IPS-20b (cell line): ENCODE results near the gene COL6A3.

Source experiments
- H3K27ac ChIP-seq: one replicate; pipeline ENCODE4 v1.5.1; 2013; ENCODE audit warnings: low read length
- H3K27me3 ChIP-seq: 2 replicates; pipeline ENCODE4 v1.6.1; 2013; ENCODE audit warnings: mild to moderate bottlenecking, low read length, inconsistent platforms; ENCODE audit not compliant: insufficient read depth
- H3K36me3 ChIP-seq: 2 replicates; pipeline ENCODE4 v1.6.1; 2013; ENCODE audit warnings: low read depth, mild to moderate bottlenecking, inconsistent platforms, low read length, moderate library complexity; ENCODE audit not compliant: insufficient read depth
- H3K4me1 ChIP-seq: 2 replicates; pipeline ENCODE4 v1.6.1; 2013; ENCODE audit warnings: mild to moderate bottlenecking, control low read depth, inconsistent platforms, low read length, moderate library complexity; ENCODE audit not compliant: insufficient read depth
- H3K4me3 ChIP-seq: 2 replicates; pipeline ENCODE4 v1.5.1; 2013; ENCODE audit warnings: mild to moderate bottlenecking, low read length, inconsistent platforms
- H3K9ac ChIP-seq: 2 replicates; pipeline ENCODE4 v1.6.1; 2013; ENCODE audit warnings: low read depth, mild to moderate bottlenecking, inconsistent platforms, low read length, moderate library complexity
- H3K9me3 ChIP-seq: 2 replicates; pipeline ENCODE4 v1.6.1; 2013; ENCODE audit warnings: mild to moderate bottlenecking, low read depth, low read length, inconsistent platforms; ENCODE audit not compliant: insufficient read depth

COL6A3 gene

GRCh38 chr2:237413777-237414661 is at the start of gene COL6A3:
Gene COL6A3 (minus strand): TSS chr2:237414164. CDS start chr2:237396817, 17,347 bp downstream.
- Histone ChIP-seq H3K27ac (no peak within 1 kb of the TSS), H3K27me3 (peaks cover 9% of the 10 kb centered on the region; the same call in 1 of the 2 replicates), H3K9ac (no peak within 1 kb of the TSS), H3K9me3 (no peaks in the 10 kb centered on the region), H3K4me3 (no peak within 1 kb of the TSS), H3K4me1 (no peaks in the 10 kb centered on the region; the same call in 1 of the 2 replicates), H3K36me3 (no peaks in the 10 kb centered on the region)

- Histone ChIP-seq H3K4me3 (no peak overlapping the region), H3K36me3 (no peaks in the 10 kb centered on the region), H3K9me3 (no peaks in the 10 kb centered on the region), H3K27ac (no peak overlapping the region), H3K27me3 (no peaks in the 10 kb centered on the region; the same call in 1 of the 2 replicates), H3K9ac (no peak overlapping the region), H3K4me1 (no peaks in the 10 kb centered on the region)
Observed at GRCh38 chr2:237459741-237460174, 45.8 kb upstream of the COL6A3 start.

GRCh38 chr2:237459226-237459625 is 45.3 kb upstream of the COL6A3 start:
- Histone ChIP-seq H3K27me3 (no peaks in the 10 kb centered on the region; the same call in 1 of the 2 replicates), H3K9ac (no peak overlapping the region), H3K4me3 (no peak overlapping the region), H3K36me3 (no peaks in the 10 kb centered on the region), H3K4me1 (no peaks in the 10 kb centered on the region), H3K27ac (no peak overlapping the region), H3K9me3 (no peaks in the 10 kb centered on the region)

GRCh38 chr2:237458519-237458918 is 44.6 kb upstream of the COL6A3 start:
- Histone ChIP-seq H3K36me3 (no peaks in the 10 kb centered on the region), H3K4me1 (no peaks in the 10 kb centered on the region), H3K27me3 (no peaks in the 10 kb centered on the region; the same call in 1 of the 2 replicates), H3K4me3 (no peak overlapping the region), H3K9me3 (no peaks in the 10 kb centered on the region), H3K27ac (no peak overlapping the region), H3K9ac (no peak overlapping the region)

- H3K4me3 ChIP-seq, result no peak overlapping the region
- no peak overlapping the region for H3K9ac ChIP-seq
- H3K27me3 ChIP-seq, result no peaks in the 10 kb centered on the region; the same call in 1 of the 2 replicates
- H3K9me3 ChIP-seq, result no peaks in the 10 kb centered on the region
- H3K36me3 ChIP-seq, result no peaks in the 10 kb centered on the region
- no peak overlapping the region for H3K27ac ChIP-seq
- H3K4me1 ChIP-seq, result no peaks in the 10 kb centered on the region
Observed at GRCh38 chr2:237457388-237457941, 43.5 kb upstream of the COL6A3 start.

- Histone ChIP-seq H3K9ac (no peak overlapping the region), H3K4me1 (peaks cover 6% of the 10 kb centered on the region; the same call in 1 of the 2 replicates), H3K4me3 (no peak overlapping the region), H3K36me3 (no peaks in the 10 kb centered on the region), H3K27ac (no peak overlapping the region), H3K27me3 (no peaks in the 10 kb centered on the region; the same call in 1 of the 2 replicates), H3K9me3 (no peaks in the 10 kb centered on the region)
Observed at GRCh38 chr2:237456200-237456843, 42.4 kb upstream of the COL6A3 start.

GRCh38 chr2:237455764-237456163 is 41.8 kb upstream of the COL6A3 start:
- no peak overlapping the region for H3K27ac ChIP-seq
- H3K36me3 ChIP-seq, result no peaks in the 10 kb centered on the region
- H3K9me3 ChIP-seq, result no peaks in the 10 kb centered on the region
- no peak overlapping the region for H3K9ac ChIP-seq
- peaks cover 6% of the 10 kb centered on the region; the same call in 1 of the 2 replicates for H3K4me1 ChIP-seq
- no peak overlapping the region for H3K4me3 ChIP-seq
- H3K27me3 ChIP-seq, result no peaks in the 10 kb centered on the region; the same call in 1 of the 2 replicates

GRCh38 chr2:237453671-237454070 is 39.7 kb upstream of the COL6A3 start:
- no peak overlapping the region for H3K9ac ChIP-seq
- no peaks in the 10 kb centered on the region; the same call in 1 of the 2 replicates for H3K27me3 ChIP-seq
- H3K4me3 ChIP-seq, result no peak overlapping the region
- no peak overlapping the region for H3K27ac ChIP-seq
- peaks cover 6% of the 10 kb centered on the region; the same call in 1 of the 2 replicates for H3K4me1 ChIP-seq
- no peaks in the 10 kb centered on the region for H3K9me3 ChIP-seq
- no peaks in the 10 kb centered on the region for H3K36me3 ChIP-seq

GRCh38 chr2:237452861-237453260 is 38.9 kb upstream of the COL6A3 start:
- no peaks in the 10 kb centered on the region for H3K36me3 ChIP-seq
- no peak overlapping the region for H3K27ac ChIP-seq
- H3K4me3 ChIP-seq, result no peak overlapping the region
- no peaks in the 10 kb centered on the region for H3K9me3 ChIP-seq
- no peak overlapping the region for H3K9ac ChIP-seq
- no peaks in the 10 kb centered on the region; the same call in 1 of the 2 replicates for H3K27me3 ChIP-seq
- peaks cover 6% of the 10 kb centered on the region; the same call in 1 of the 2 replicates for H3K4me1 ChIP-seq

- peaks cover 6% of the 10 kb centered on the region; the same call in 1 of the 2 replicates for H3K4me1 ChIP-seq
- H3K9me3 ChIP-seq, result no peaks in the 10 kb centered on the region
- H3K9ac ChIP-seq, result no peak overlapping the region
- no peaks in the 10 kb centered on the region for H3K36me3 ChIP-seq
- no peak overlapping the region for H3K27ac ChIP-seq
- H3K4me3 ChIP-seq, result no peak overlapping the region
- no peaks in the 10 kb centered on the region for H3K27me3 ChIP-seq
Observed at GRCh38 chr2:237451643-237452469, 37.9 kb upstream of the COL6A3 start.

GRCh38 chr2:237450583-237450982 is 36.6 kb upstream of the COL6A3 start:
- Histone ChIP-seq H3K36me3 (no peaks in the 10 kb centered on the region), H3K9me3 (no peaks in the 10 kb centered on the region), H3K4me1 (peaks cover 6% of the 10 kb centered on the region; the same call in 1 of the 2 replicates), H3K9ac (no peak overlapping the region), H3K27me3 (no peaks in the 10 kb centered on the region), H3K27ac (no peak overlapping the region), H3K4me3 (no peak overlapping the region)
